GM21786 (cell line): ENCODE measurements around the gene NEK11.

ENCODE experiments used
- ATAC-seq: cut with Tn5 transposase; IDR thresholded peaks from one replicate; pipeline ENCODE4 v1.9.1; 2021; ENCODE audit not compliant: unreplicated experiment

Gene NEK11

GRCh38 chr3:131140891-131141290, 114.2 kb downstream of the NEK11 start:
- no peak for ATAC-seq

- no peak for ATAC-seq
Observed at GRCh38 chr3:131141770-131142169, 115.1 kb downstream of the NEK11 start.

GRCh38 chr3:131142580-131142979, 115.9 kb downstream of the NEK11 start:
- no peak for ATAC-seq

- no peak for ATAC-seq
Observed at GRCh38 chr3:131143802-131144201, 117.1 kb downstream of the NEK11 start.

- no peak for ATAC-seq
Observed at GRCh38 chr3:131147534-131147933, 120.9 kb downstream of the NEK11 start.

GRCh38 chr3:131158434-131158833, 131.8 kb downstream of the NEK11 start:
- ATAC-seq = no peak

- ATAC-seq = no peak
Observed at GRCh38 chr3:131162516-131162915, 135.8 kb downstream of the NEK11 start.

- no peak for ATAC-seq
Observed at GRCh38 chr3:131167867-131168266, 141.2 kb downstream of the NEK11 start.

- no peak for ATAC-seq
Observed at GRCh38 chr3:131169331-131169730, 142.7 kb downstream of the NEK11 start.

- no peak for ATAC-seq
Observed at GRCh38 chr3:131172502-131173200, 146.0 kb downstream of the NEK11 start.

- peak; percentile 86 for ATAC-seq
Observed at GRCh38 chr3:131174752-131175151, 148.1 kb downstream of the NEK11 start.

GRCh38 chr3:131178710-131179375, 152.2 kb downstream of the NEK11 start:
- ATAC-seq = no peak

- ATAC-seq = no peak
Observed at GRCh38 chr3:131192701-131193100, 166.0 kb downstream of the NEK11 start.

GRCh38 chr3:131193641-131194238, 167.1 kb downstream of the NEK11 start:
- ATAC-seq = no peak

GRCh38 chr3:131194816-131195215, 168.1 kb downstream of the NEK11 start:
- ATAC-seq = no peak

- no peak for ATAC-seq
Observed at GRCh38 chr3:131200636-131201199, 174.0 kb downstream of the NEK11 start.

- no peak for ATAC-seq
Observed at GRCh38 chr3:131216330-131216729, 189.7 kb downstream of the NEK11 start.

- no peak for ATAC-seq
Observed at GRCh38 chr3:131216801-131217200, 190.1 kb downstream of the NEK11 start.

- ATAC-seq = no peak
Observed at GRCh38 chr3:131217296-131217741, 190.6 kb downstream of the NEK11 start.

GRCh38 chr3:131218196-131218595, 191.5 kb downstream of the NEK11 start:
- no peak for ATAC-seq

GRCh38 chr3:131221731-131222130, 195.1 kb downstream of the NEK11 start:
- no peak for ATAC-seq

GRCh38 chr3:131222599-131222998, 195.9 kb downstream of the NEK11 start:
- no peak for ATAC-seq
